B cell (primary cell): ENCODE results near the gene RIMBP2.

Source experiments
- EZH2 ChIP-seq: IDR thresholded peaks from 2 replicates; pipeline ENCODE4 v1.6.1; 2012; ENCODE audit warnings: borderline replicate concordance, low read depth, mild to moderate bottlenecking, moderate library complexity, low read length; ENCODE audit not compliant: insufficient read depth, poor library complexity, severe bottlenecking
- TF ChIP-seq, protein P1 (sequence below): fragments of 200-600 bp; IDR thresholded peaks from one replicate; pipeline ENCODE4 v1.8.0; 2022; ENCODE audit warnings: antibody characterized with exemption, mild to moderate bottlenecking

DNA sequence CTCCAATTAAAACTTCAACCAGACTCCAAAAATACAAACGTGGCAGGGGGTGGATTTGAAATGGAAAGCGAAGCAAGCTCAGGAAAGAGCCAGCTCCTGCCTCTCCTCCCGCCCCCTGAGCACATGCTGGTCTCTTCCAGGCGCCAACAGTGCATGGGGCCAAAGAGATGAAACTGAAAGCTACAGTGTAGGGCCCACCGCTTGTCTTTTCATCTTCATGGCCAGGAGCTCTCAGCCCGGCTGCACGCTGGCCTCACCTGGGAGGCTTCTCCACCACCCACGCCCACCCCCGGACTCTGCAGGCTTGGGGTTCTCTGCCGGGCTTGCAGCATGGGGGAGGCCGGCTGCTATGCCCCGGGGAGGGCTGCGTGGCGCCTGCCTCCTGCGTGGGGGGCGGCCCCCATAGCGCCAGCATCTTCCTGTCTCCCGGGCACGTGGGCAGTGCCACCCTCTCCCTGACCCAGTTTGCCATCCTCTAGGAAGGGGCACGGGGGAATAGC lies 2.0 kb downstream of the RIMBP2 start:
- TF ChIP-seq, protein P1, sequence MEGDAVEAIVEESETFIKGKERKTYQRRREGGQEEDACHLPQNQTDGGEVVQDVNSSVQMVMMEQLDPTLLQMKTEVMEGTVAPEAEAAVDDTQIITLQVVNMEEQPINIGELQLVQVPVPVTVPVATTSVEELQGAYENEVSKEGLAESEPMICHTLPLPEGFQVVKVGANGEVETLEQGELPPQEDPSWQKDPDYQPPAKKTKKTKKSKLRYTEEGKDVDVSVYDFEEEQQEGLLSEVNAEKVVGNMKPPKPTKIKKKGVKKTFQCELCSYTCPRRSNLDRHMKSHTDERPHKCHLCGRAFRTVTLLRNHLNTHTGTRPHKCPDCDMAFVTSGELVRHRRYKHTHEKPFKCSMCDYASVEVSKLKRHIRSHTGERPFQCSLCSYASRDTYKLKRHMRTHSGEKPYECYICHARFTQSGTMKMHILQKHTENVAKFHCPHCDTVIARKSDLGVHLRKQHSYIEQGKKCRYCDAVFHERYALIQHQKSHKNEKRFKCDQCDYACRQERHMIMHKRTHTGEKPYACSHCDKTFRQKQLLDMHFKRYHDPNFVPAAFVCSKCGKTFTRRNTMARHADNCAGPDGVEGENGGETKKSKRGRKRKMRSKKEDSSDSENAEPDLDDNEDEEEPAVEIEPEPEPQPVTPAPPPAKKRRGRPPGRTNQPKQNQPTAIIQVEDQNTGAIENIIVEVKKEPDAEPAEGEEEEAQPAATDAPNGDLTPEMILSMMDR, result no peak
- no peak for TF ChIP-seq EZH2
